Activated gamma-delta T cell (primary cell): ENCODE measurements around the gene PRR29.
"Not testable (repeated sequence)": the region's sequence is repeated elsewhere in the genome, so short reads cannot be mapped to it uniquely, and the experiment has no call there.

ENCODE experiments used
- DNase-seq: peaks from one replicate; lab custom pipeline; 2025; lab: John Stamatoyannopoulos, UW

Gene PRR29

GRCh38 chr17:63997341-63998048 is 656 bp upstream of the PRR29 start:
- DNase-seq, result no peak

GRCh38 chr17:63998721-63999679 is 849 bp downstream of the PRR29 start:
- peak; percentile 30 for DNase-seq

GRCh38 chr17:63999680-64000531 is 1.8 kb downstream of the PRR29 start:
- DNase-seq, result no peak

- no peak for DNase-seq
Measured at GRCh38 chr17:64001091-64001579, 3.0 kb downstream of the PRR29 start.

DNA sequence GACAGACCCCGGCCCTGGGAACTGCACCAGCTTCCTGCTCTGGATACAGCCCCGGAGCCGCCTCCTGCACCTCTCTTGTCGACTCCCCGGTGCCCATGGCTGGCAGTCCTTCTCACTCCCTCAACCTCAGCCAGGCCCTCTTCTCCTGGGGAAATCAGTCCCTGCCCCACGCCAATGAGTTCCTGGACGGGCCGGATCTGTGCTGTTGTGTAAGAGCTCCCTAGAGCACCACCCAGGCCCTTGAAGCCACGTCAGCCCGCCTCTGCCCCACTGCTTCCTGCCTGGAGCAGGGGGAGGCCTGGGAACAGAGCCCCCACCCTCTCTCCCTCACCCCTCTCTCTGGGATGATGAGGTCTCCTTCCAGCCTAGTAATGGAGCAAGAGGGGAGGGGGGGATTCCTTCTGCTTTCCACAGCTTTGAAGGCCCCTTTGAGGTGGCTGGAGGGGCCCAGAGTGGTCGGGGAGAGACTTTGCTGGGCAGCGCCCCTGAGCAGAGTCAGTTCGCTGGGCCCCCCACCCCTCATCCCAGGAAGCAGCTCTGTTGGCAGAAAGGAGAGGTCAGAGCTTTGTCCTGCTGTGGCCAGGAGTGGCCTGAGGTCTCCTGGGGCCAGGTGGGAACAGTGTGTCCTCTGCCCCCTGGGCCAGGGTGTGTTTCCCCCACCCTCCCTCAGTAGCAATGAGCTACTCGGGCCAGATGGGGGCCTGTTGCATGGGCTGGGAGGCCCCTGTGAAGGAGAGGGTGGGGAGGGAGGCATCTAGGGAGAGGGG is 3.8 kb downstream of the PRR29 start:
- no peak for DNase-seq

DNA sequence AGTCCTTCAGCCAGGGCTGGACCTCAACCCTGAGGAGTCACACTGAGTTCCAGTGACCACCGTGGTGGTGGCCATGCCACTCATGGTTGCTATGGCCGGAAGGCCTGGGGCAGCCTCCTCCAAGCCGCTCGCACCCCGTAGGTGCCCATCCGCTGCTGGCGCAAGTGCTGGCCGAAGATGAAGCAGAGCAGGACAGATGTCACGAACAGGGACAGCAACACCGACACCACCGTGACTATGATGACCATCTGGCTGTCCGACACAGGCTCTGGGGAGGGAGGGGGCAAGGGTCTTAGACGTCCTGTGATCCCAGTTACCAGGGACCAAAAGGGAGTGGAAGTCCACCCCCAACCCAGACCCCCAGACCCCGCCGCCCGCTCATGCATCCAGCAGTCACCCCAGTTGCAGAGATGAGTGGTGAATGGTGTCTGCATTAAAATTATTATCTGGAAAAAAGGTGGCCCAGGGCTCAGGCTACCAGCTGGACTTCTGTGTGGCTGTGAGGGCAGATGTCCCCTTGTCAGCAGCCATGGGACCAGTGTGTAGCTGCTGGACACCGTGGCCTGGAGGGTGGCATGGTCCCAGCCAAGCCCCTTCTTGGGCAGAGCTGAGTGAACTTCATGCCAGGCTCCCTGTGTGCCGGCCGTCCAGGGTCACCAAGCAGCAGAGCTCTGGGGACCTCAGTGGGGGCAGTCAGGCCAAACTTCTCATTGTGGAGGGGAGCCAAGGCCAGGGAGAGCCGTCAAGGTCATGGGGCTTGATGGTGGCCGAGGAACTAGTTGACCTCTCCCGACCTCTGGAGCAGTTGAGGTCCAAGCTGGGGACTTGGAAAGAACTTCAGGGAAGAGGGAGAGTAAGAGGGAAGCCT is 4.7 kb downstream of the PRR29 start:
- no peak for DNase-seq

DNA sequence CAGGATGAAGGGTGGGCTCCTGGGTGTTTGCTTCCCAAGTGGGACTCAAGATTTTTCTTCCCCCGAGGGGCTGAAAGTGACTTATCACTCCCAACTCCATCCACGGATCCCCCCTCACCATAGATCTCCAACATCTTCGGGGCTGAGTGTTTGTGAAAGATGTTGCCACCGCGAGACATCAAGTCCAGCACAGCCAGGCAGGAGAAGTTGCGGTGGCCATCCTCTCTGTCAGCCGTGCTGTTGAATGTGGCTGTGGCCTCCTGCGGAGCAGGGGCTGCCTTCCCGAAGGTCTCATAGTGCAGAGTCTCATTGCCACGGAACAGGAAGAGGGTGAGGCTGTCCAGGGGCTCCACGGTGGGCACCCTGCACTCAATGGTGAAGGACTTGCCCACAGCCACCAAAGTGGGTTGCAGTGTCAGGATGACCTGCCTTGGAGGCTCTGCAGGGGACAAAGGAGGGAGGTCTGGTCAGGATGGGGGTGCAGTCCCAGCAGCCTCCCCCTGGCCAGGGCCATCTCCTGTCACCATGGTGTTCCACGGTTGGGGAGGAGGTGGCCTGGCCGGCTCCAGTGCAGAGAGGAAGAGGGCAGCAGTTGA is 5.5 kb downstream of the PRR29 start:
- no peak for DNase-seq

GRCh38 chr17:64004218-64004770 is 6.1 kb downstream of the PRR29 start:
- no peak for DNase-seq

DNA sequence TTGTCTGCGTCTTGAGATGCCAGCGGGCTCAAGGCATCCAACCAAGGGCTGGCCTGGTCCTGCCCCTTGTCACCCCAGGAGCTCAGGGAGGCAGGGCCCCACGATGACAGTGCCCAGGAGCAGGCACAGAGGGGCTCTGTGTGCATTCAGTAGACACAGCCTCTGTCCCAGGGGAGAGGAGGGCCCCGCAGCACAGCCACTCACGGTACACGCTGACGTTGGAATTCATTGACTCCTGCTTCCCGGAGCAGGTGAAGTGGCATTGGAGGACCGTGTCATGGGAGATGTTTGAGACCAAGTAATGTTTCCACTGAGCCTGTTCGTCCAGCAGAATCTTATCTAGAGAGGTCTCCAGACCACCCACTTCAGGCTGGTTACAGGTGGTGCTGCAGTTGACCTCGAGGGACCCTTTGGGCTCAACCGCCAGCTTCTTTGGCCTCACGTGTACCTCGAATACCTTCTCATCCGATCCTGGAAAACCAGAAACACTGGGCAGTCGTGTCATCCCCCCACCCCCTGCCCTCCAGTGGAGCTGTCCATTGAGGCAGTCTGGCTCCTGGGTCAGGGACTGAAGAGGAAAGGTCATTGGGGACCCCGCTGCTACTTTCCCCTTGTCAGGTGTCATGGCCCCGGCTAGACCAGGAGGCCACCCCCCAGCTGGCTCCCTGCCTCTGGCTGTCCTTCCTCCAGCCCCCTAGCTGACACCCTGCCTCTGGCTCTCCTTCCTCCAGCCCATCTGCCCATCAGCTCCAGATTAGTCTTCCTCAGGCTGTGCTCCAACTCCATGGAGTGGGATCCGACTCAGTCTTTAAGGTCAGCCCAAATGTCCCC is 7.0 kb downstream of the PRR29 start:
- no peak for DNase-seq

DNA sequence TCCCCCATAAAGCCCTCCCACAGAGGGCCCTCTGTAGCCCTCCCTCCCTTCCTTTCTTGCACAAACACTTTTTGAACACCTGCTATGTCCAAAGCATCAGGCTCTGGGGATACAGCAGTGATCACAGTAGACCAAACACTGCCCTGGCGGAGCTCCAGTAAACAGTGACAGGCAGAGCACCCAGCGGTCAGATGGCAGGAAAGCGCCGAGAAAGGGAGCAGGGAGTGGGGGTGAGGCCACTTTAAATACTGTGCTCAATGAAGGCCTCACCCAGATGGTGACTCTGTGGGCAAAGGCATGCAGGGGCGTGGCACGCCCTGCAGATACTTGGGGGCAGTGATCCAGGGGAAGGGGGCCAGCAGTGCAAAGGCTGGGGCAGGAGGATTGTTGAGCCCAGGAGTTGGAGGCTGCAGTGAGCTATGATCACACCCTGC is 7.6 kb downstream of the PRR29 start:
- DNase-seq, result no peak

- DNase-seq, result no peak
Measured at GRCh38 chr17:64006361-64007088, 8.4 kb downstream of the PRR29 start.

GRCh38 chr17:64007089-64007837 is 9.1 kb downstream of the PRR29 start:
- not testable (repeated sequence) for DNase-seq

- DNase-seq, result no peak
Measured at GRCh38 chr17:64007838-64008282, 9.7 kb downstream of the PRR29 start.

DNA sequence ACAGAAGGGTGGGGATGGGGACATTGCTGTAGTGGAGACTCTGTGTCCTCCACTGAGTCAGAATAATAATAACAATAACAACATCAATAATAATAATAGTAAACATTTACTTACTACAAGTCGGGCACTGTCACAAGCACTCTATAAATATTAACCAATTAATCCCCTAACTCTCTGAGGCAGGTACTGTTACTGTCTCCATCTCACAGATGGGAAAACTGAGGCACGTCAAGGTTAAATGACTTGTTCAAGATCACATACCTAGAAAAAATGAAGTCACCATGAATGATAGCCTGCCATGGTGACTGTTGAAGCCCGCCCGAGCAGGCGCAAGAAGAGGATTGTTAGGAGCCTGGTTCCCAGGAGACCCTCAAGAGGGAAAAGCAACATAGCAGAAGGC is 10.2 kb downstream of the PRR29 start:
- no peak for DNase-seq

GRCh38 chr17:64008830-64009229 is 10.7 kb downstream of the PRR29 start:
- DNase-seq, result no peak

DNA sequence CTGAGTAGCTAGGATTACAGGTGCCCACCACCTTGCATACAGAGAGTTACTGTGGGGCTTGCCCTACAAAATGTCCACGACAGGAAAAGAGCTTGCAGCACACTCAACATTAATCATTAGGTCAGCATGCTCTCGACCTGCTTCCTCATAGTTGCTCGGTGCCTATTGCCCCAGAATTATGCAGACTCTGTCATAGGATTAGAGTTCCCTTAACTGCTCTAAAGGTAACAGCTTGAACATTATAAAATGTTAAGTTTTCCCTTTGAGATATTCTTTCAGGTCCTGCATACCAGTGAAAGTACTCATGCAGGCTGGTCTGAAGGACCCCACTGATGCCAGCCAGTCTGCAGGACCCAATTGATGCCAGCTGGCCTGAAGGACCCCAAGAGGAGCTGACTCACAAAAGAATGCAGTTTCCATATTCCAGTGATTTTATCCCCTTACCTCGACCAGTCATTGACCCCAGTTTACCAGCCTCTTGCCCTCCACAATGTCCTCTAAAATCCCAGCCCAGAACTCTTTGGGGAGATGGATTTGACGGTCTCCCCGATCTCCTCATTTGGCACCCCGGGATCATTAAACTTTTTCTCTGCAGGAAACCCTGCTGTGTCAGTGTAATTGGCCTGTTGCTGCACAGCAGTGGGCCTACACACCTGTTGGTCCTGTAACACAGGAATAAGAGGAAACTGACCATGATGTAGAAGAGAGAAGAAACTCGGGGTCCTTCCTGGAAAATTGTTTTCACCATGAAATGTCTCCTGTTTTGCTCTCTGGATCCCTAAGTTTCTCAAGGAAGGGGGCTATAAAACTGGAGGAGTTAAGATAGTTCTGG is 11.6 kb downstream of the PRR29 start:
- no peak for DNase-seq
